Measurements from ENCODE around the gene CRACR2A. TPM values are rescaled to one million over a fixed set of nuclear protein-coding genes. Genes with fewer than 3 reads are reported as not detected.
A peak's percentile ranks its signal among the peaks of the same experiment; 100 is the strongest.

Gene CRACR2A
- total RNA-seq, 2 donors from 2014 or later: 1.1 to 4.7 TPM

DNA sequence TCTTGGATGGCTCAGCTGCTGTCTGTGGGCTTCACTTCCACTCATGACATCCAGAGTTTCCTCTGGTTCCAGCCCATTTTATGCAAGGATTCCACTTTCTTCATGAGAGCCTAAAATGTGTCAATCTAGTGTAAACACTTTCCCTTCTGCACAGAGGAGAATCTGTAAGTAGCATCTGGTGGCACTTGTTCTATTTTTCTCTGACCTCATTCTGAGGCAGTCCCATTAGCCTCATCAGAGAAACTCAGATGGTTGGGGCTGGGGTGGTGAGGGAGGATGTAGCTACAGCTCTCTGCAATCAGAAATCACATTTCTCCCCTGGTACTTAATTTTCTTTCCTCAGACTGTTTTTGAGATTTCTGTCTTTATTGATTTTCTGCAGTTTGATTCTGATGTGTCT is 180.3 kb downstream of the CRACR2A start:
- no peak overlapping the region for H3K27ac Mint-ChIP-seq
- H3K9me3 Mint-ChIP-seq: no peaks in the 10 kb centered on the region
- H3K27me3 Mint-ChIP-seq (ENCODE audit: insufficient read depth): no peaks in the 10 kb centered on the region
- H3K4me3 Mint-ChIP-seq: no peak overlapping the region
- no peak for DNase-seq
- Histone ChIP-seq H3K9me3 (ENCODE audit: control insufficient read depth, low read length) (no peaks in the 10 kb centered on the region), H3K36me3 (ENCODE audit: control insufficient read depth, insufficient read depth, low read length) (no peaks in the 10 kb centered on the region), H3K27me3 (ENCODE audit: control insufficient read depth, insufficient read depth, low read length, poor library complexity, severe bottlenecking) (no peaks in the 10 kb centered on the region), H3K9ac (ENCODE audit: extremely low read depth, low read length, poor library complexity, severe bottlenecking) (no peak overlapping the region), H3K27ac (ENCODE audit: low read depth, low read length) (no peak overlapping the region), H3K4me3 (ENCODE audit: low read length) (no peak overlapping the region), H3K4me1 (ENCODE audit: control insufficient read depth, insufficient read depth, low read length) (no peaks in the 10 kb centered on the region)
- no peaks in the 10 kb centered on the region for H3K36me3 Mint-ChIP-seq (ENCODE audit: low read depth)
- peaks cover 20% of the 10 kb centered on the region for H3K4me1 Mint-ChIP-seq
- TF ChIP-seq, protein P1, sequence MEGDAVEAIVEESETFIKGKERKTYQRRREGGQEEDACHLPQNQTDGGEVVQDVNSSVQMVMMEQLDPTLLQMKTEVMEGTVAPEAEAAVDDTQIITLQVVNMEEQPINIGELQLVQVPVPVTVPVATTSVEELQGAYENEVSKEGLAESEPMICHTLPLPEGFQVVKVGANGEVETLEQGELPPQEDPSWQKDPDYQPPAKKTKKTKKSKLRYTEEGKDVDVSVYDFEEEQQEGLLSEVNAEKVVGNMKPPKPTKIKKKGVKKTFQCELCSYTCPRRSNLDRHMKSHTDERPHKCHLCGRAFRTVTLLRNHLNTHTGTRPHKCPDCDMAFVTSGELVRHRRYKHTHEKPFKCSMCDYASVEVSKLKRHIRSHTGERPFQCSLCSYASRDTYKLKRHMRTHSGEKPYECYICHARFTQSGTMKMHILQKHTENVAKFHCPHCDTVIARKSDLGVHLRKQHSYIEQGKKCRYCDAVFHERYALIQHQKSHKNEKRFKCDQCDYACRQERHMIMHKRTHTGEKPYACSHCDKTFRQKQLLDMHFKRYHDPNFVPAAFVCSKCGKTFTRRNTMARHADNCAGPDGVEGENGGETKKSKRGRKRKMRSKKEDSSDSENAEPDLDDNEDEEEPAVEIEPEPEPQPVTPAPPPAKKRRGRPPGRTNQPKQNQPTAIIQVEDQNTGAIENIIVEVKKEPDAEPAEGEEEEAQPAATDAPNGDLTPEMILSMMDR (conservative IDR thresholded peaks at IDR 0.05): no peak

GRCh38 chr12:3571724-3572123 is 181.2 kb downstream of the CRACR2A start:
- H3K27ac Mint-ChIP-seq: no peak overlapping the region
- TF ChIP-seq, protein P1 (conservative IDR thresholded peaks at IDR 0.05): no peak
- H3K27ac ChIP-seq (ENCODE audit: low read depth, low read length): no peak overlapping the region
- no peaks in the 10 kb centered on the region for H3K36me3 ChIP-seq (ENCODE audit: control insufficient read depth, insufficient read depth, low read length)
- no peaks in the 10 kb centered on the region for H3K9me3 Mint-ChIP-seq
- no peak overlapping the region for H3K4me3 ChIP-seq (ENCODE audit: low read length)
- no peaks in the 10 kb centered on the region for H3K27me3 Mint-ChIP-seq (ENCODE audit: insufficient read depth)
- no peak for DNase-seq
- no peak overlapping the region for H3K9ac ChIP-seq (ENCODE audit: extremely low read depth, low read length, poor library complexity, severe bottlenecking)
- no peaks in the 10 kb centered on the region for H3K9me3 ChIP-seq (ENCODE audit: control insufficient read depth, low read length)
- H3K4me3 Mint-ChIP-seq: no peak overlapping the region
- H3K27me3 ChIP-seq (ENCODE audit: control insufficient read depth, insufficient read depth, low read length, poor library complexity, severe bottlenecking): no peaks in the 10 kb centered on the region
- H3K4me1 Mint-ChIP-seq: peaks cover 20% of the 10 kb centered on the region
- no peaks in the 10 kb centered on the region for H3K36me3 Mint-ChIP-seq (ENCODE audit: low read depth)
- no peaks in the 10 kb centered on the region for H3K4me1 ChIP-seq (ENCODE audit: control insufficient read depth, insufficient read depth, low read length)

DNA sequence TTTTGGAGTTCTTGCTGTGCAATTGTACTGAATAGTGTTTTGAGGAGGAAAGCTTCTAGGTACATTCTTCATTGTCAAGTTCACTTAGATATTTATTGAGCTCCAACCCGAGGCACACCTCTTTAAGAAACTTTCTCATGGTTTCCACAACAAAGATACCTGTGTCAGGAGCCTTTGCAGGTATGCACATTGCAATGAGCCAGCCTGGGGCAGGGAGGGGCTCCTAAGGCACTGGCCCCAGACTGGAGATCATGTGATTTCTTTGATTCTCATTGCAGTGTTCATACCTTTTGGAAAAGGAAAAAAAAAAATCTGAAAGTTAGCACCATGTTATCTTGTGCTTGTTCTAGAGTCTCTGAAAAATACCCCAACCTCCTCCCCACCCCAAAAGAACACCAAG is 181.6 kb downstream of the CRACR2A start:
- H3K9ac ChIP-seq (ENCODE audit: extremely low read depth, low read length, poor library complexity, severe bottlenecking): no peak overlapping the region
- H3K27ac ChIP-seq (ENCODE audit: low read depth, low read length): no peak overlapping the region
- Mint-ChIP-seq H3K27ac (no peak overlapping the region), H3K4me1 (peaks cover 23% of the 10 kb centered on the region), H3K36me3 (ENCODE audit: low read depth) (no peaks in the 10 kb centered on the region), H3K4me3 (no peak overlapping the region), H3K9me3 (no peaks in the 10 kb centered on the region), H3K27me3 (ENCODE audit: insufficient read depth) (no peaks in the 10 kb centered on the region)
- DNase-seq: peak; percentile 43
- H3K36me3 ChIP-seq (ENCODE audit: control insufficient read depth, insufficient read depth, low read length): no peaks in the 10 kb centered on the region
- H3K4me1 ChIP-seq (ENCODE audit: control insufficient read depth, insufficient read depth, low read length): no peaks in the 10 kb centered on the region
- no peak overlapping the region for H3K4me3 ChIP-seq (ENCODE audit: low read length)
- H3K9me3 ChIP-seq (ENCODE audit: control insufficient read depth, low read length): no peaks in the 10 kb centered on the region
- 92% methylated on average over 1 of the region's 1 CpG; no CpG with 5 or more reads in 1 of the 2 experiments for WGBS, 2 experiments (ENCODE audit: insufficient coverage in 1 of 2, insufficient read length in 1 of 2)
- H3K27me3 ChIP-seq (ENCODE audit: control insufficient read depth, insufficient read depth, low read length, poor library complexity, severe bottlenecking): no peaks in the 10 kb centered on the region
- TF ChIP-seq, protein P1 (conservative IDR thresholded peaks at IDR 0.05): no peak

Measured in endodermal cell (in vitro differentiated cells).